Tibial artery (tissue), 4 donors: ENCODE results near the gene ATP11C.

Source experiments
- DNase-seq, 2 donors: peaks; one replicate each; pipeline ENCODE4 v3.0.0-alpha.2; 2019
- H3K27ac ChIP-seq, 2 donors: fragments of 200-600 bp; sonication (generic) in 1 of 2; 1 replicate in 1 of 2; 2 replicates in 1 of 2; pipeline ENCODE4 v1.5.1; 2018 to 2019; ENCODE audit warnings: mild to moderate bottlenecking in 1 of 2
- H3K27me3 ChIP-seq, 2 donors: fragments of 200-600 bp; sonication (generic) in 1 of 2; one replicate each; pipeline versions ENCODE4 v1.5.1 to v1.6.0; 2016 to 2019
- H3K36me3 ChIP-seq, 3 donors: fragments of 200-600 bp; sonication (generic) in 2 of 3; one replicate each; pipeline ENCODE4 v1.5.1; 2016 to 2019; ENCODE audit warnings: mild to moderate bottlenecking in 2 of 3
- H3K4me1 ChIP-seq, 4 donors: fragments of 200-600 bp; sonication (generic) in 2 of 4; 1 replicate in 3 of 4; 2 replicates in 1 of 4; pipeline ENCODE4 v1.5.1; 2016 to 2019
- H3K4me3 ChIP-seq, 2 donors: fragments of 200-600 bp; sonication (generic) in 1 of 2; 1 replicate in 1 of 2; 2 replicates in 1 of 2; pipeline ENCODE4 v1.5.1; 2018 to 2019; ENCODE audit warnings: mild to moderate bottlenecking in 2 of 2
- H3K9me3 ChIP-seq, 3 donors: fragments of 200-600 bp; sonication (generic) in 1 of 3; one replicate each; pipeline ENCODE4 v1.5.1; 2016 to 2019
- CTCF ChIP-seq, 2 experiments: fragments of 200-600 bp in 1 of 2; fragments of 450-650 bp in 1 of 2; IDR thresholded peaks; one replicate each; pipeline ENCODE4 v1.5.1; 2017 to 2019; ENCODE audit warnings: antibody characterized with exemption in 2 of 2, mild to moderate bottlenecking in 1 of 2, moderate library complexity in 1 of 2
- intact Hi-C: fragments of 100-400 bp; cut with DNase I; formaldehyde crosslinking; loops from one replicate; pipeline ENCODE4 v1.15.0; 2023; ENCODE audit warnings: low total_unique reads

The ATP11C gene

GRCh38 chrX:139804482-139804881 is 128.4 kb downstream of the ATP11C start:
- DNase-seq, result no peak
- peaks cover 0 to 6% (median 0%) of the 10 kb centered on the region in 3 donors for H3K36me3 ChIP-seq
- TF ChIP-seq CTCF (IDR thresholded peaks at IDR 0.05), result no peak
- no peak overlapping the region for H3K27ac ChIP-seq
- no peak overlapping the region for H3K4me3 ChIP-seq
- H3K27me3 ChIP-seq, result no peaks in the 10 kb centered on the region
- no peaks in the 10 kb centered on the region for H3K9me3 ChIP-seq
- intact Hi-C loops, result no loop called here
- no peaks in the 10 kb centered on the region for H3K4me1 ChIP-seq

GRCh38 chrX:139803224-139803623 is 129.6 kb downstream of the ATP11C start:
- Histone ChIP-seq H3K27ac (no peak overlapping the region), H3K4me3 (no peak overlapping the region), H3K4me1 (no peaks in the 10 kb centered on the region), H3K27me3 (no peaks in the 10 kb centered on the region), H3K9me3 (no peaks in the 10 kb centered on the region), H3K36me3 (no peaks in the 10 kb centered on the region)
- intact Hi-C loops, result no loop called here
- no peak for DNase-seq
- TF ChIP-seq CTCF (IDR thresholded peaks at IDR 0.05), result no peak

- Histone ChIP-seq H3K4me1 (no peaks in the 10 kb centered on the region), H3K27ac (no peak overlapping the region), H3K4me3 (no peak overlapping the region), H3K27me3 (no peaks in the 10 kb centered on the region), H3K9me3 (no peaks in the 10 kb centered on the region), H3K36me3 (no peaks in the 10 kb centered on the region)
- no peak for TF ChIP-seq CTCF (IDR thresholded peaks at IDR 0.05)
- no peak for DNase-seq
- intact Hi-C loops, result no loop called here
Observed at GRCh38 chrX:139802048-139802447, 130.8 kb downstream of the ATP11C start.

- no peaks in the 10 kb centered on the region for H3K4me1 ChIP-seq
Observed at GRCh38 chrX:139801397-139801813, 131.4 kb downstream of the ATP11C start.

GRCh38 chrX:139798701-139799100 is 134.2 kb downstream of the ATP11C start:
- TF ChIP-seq CTCF (IDR thresholded peaks at IDR 0.05), result no peak
- Histone ChIP-seq H3K36me3 (no peaks in the 10 kb centered on the region), H3K9me3 (no peaks in the 10 kb centered on the region), H3K27me3 (no peaks in the 10 kb centered on the region), H3K27ac (no peak overlapping the region), H3K4me1 (no peaks in the 10 kb centered on the region), H3K4me3 (no peak overlapping the region)
- intact Hi-C loops, result no loop called here
- no peak for DNase-seq

More at GRCh38 chrX:139801397-139801813, 131.4 kb downstream of the ATP11C start:
- intact Hi-C loops, result no loop called here
- H3K4me3 ChIP-seq, result no peak overlapping the region
- no peak for DNase-seq
- H3K27ac ChIP-seq, result no peak overlapping the region
- H3K27me3 ChIP-seq, result no peaks in the 10 kb centered on the region
- no peaks in the 10 kb centered on the region for H3K36me3 ChIP-seq
- TF ChIP-seq CTCF (IDR thresholded peaks at IDR 0.05), result no peak
- no peaks in the 10 kb centered on the region for H3K9me3 ChIP-seq

- intact Hi-C loops, result no loop called here
- no peak overlapping the region for H3K27ac ChIP-seq
- H3K36me3 ChIP-seq, result no peaks in the 10 kb centered on the region
- H3K4me1 ChIP-seq, result no peaks in the 10 kb centered on the region
- H3K27me3 ChIP-seq, result no peaks in the 10 kb centered on the region
- no peak for DNase-seq
- no peaks in the 10 kb centered on the region for H3K9me3 ChIP-seq
- no peak overlapping the region for H3K4me3 ChIP-seq
- no peak for TF ChIP-seq CTCF (IDR thresholded peaks at IDR 0.05)
Observed at GRCh38 chrX:139795196-139795595, 137.7 kb downstream of the ATP11C start.
